HG03135 (cell line): ENCODE measurements around the gene LMF2.

Experiments
- ATAC-seq: cut with Tn5 transposase; IDR thresholded peaks from one replicate; pipeline ENCODE4 v1.9.1; 2021; ENCODE audit warnings: mild to moderate bottlenecking, moderate library complexity; ENCODE audit not compliant: unreplicated experiment

Gene LMF2

DNA sequence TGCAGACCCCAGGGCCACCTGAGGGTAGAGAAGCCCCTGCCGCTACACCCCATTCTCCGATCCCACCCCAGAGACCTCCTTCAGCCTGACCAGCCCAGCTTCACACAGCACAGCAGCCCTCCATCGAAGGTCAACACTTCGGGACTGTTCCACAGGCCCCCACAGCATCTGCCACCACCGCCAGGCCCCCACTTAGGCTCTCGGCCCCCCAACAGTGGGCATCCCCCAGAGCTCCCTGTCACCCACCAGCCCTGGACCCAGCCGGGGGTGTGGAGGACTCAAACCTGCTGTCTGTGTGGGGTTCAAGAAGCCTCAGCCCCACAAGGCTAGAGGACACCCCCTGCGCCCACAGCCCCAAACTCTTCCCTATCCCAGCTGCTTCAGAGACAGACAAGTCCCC lies 38.9 kb downstream of the LMF2 start:
- no peak for ATAC-seq

DNA sequence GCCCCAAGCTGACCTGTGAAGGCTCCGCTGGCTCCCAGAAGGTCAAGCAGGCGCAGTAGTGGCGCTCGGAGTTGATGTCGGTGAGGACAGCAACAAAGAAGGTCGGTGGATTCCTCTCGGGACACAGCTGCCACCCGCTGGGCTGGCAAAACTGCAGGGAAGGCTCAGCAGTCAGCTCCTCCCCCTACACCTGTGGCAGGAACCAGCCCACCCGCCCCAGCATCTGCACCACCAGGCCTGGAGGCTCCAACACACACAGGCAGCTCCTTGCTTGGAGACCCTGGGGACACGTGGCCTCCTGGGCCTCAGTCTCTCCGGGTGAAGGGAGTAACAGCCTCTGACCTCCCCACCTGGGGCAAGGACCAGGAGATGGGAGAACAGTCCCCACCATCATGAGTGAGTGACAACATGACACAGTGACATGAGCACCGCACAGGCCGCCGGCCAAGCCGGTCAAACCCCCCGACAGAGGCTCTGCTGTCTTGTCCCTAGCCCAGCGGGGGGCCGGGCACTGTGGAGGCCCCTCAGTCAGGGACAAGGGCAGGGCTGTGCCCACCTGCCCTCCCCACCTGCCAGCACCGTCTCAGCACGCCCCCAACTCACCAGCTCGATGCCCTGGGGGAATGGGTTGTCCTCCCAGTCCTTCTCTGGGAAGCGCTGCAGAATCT lies 39.6 kb downstream of the LMF2 start:
- ATAC-seq, result no peak

- no peak for ATAC-seq
These were observed 40.2 kb downstream of the LMF2 start for GRCh38 chr22:50467341-50467740.

- ATAC-seq, result no peak
These were observed 42.2 kb downstream of the LMF2 start for GRCh38 chr22:50465066-50465930.

GRCh38 chr22:50464451-50464850 lies 43.1 kb downstream of the LMF2 start:
- ATAC-seq, result no peak

- no peak for ATAC-seq
These were observed 44.2 kb downstream of the LMF2 start for GRCh38 chr22:50463188-50463900.

GRCh38 chr22:50461979-50462540 lies 45.4 kb downstream of the LMF2 start:
- no peak for ATAC-seq

- ATAC-seq, result no peak
These were observed 46.0 kb downstream of the LMF2 start for GRCh38 chr22:50461536-50461935.

DNA sequence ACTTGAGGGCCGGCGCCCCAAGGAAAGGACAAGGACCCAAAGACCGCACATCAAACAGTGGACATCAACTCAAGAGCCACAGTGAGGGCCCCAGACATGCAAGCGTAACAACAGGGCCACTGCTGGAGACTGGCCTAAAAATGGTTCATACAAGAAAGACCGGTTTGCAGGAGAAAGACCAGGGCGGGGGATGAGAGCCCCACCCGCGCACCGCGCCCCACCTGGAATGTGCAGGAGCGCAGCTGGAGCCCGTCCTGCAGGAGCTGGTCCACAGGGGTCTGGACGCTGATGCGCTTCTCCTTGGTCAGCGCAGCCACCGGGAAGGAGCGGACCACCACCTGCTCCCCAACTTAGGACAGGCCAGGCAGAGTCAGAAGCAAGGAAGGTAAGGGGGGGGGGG lies 46.6 kb downstream of the LMF2 start:
- no peak for ATAC-seq

- no peak for ATAC-seq
These were observed 47.9 kb downstream of the LMF2 start for GRCh38 chr22:50459496-50460140.

GRCh38 chr22:50459016-50459415 lies 48.5 kb downstream of the LMF2 start:
- no peak for ATAC-seq

GRCh38 chr22:50456466-50457234 lies 50.9 kb downstream of the LMF2 start:
- no peak for ATAC-seq

GRCh38 chr22:50456026-50456425 lies 51.5 kb downstream of the LMF2 start:
- no peak for ATAC-seq

GRCh38 chr22:50455201-50455600 lies 52.3 kb downstream of the LMF2 start:
- no peak for ATAC-seq

GRCh38 chr22:50454556-50455075 lies 52.9 kb downstream of the LMF2 start:
- no peak for ATAC-seq
